Endothelial cell of umbilical vein (primary cell): ENCODE results near the gene RLF. TPM values are rescaled to one million over a fixed set of nuclear protein-coding genes. Genes with fewer than 3 reads are reported as not detected.

Experiments
- BruUV-seq: library from RNA; stranded (reverse); fragments of 400-500 nt; replicated peaks from 2 replicates; lab custom pipeline; 2021; lab: Mats Ljungman, UMichigan
- CTCF ChIA-PET: fragments of 300-600, 350-600 bp; sonication (Branson Sonifier 250); formaldehyde crosslinking; loops from one replicate; lab custom pipeline; 2021; ENCODE audit warnings: antibody characterized with exemption, inconsistent platforms; lab: Charles Lee
- POLR2A ChIA-PET: fragments of 300-600, 350-600 bp; sonication (Branson Sonifier 250); formaldehyde crosslinking; loops from one replicate; lab custom pipeline; 2021; ENCODE audit warnings: antibody characterized with exemption, inconsistent platforms; lab: Charles Lee
- DNase-seq: peaks from one replicate; pipeline ENCODE4 v3.0.0-alpha.2; 2011; ENCODE audit warnings: low read depth, low spot score
- FAIRE-seq: peaks from 2 replicates; lab custom pipeline; 2011; peaks lifted over from hg19 to GRCh38; lab: Jason Lieb, UNC
- H2AFZ ChIP-seq: 2 replicates; pipeline ENCODE4 v1.6.0; 2012; ENCODE audit warnings: low read depth, low read length, control low read depth, inconsistent platforms
- H3K27ac ChIP-seq: 2 replicates; pipeline ENCODE4 v1.5.1; 2011; ENCODE audit warnings: low read depth, mild to moderate bottlenecking, control low read depth, low read length, moderate library complexity; ENCODE audit not compliant: insufficient read depth
- H3K27me3 ChIP-seq, 2 experiments: 2 replicates each; pipeline versions ENCODE4 v1.6.0 to v1.6.1; 2011; ENCODE audit warnings: low read length in 2 of 2, mixed read lengths in 1 of 2; ENCODE audit not compliant: control insufficient read depth in 2 of 2, insufficient read depth in 2 of 2
- H3K36me3 ChIP-seq, 2 experiments: 2 replicates in 1 of 2; 3 replicates in 1 of 2; pipeline ENCODE4 v1.5.1; 2011; ENCODE audit warnings: low read length in 2 of 2, mild to moderate bottlenecking in 1 of 2, moderate library complexity in 1 of 2; ENCODE audit not compliant: control insufficient read depth in 2 of 2, insufficient read depth in 2 of 2; ENCODE audit errors: extremely low read depth in 1 of 2
- H3K4me1 ChIP-seq: 3 replicates; pipeline ENCODE4 v1.5.1; 2011; ENCODE audit warnings: mild to moderate bottlenecking, low read length; ENCODE audit not compliant: control insufficient read depth, insufficient read depth; ENCODE audit errors: extremely low read depth
- H3K4me2 ChIP-seq: 2 replicates; pipeline ENCODE4 v1.6.1; 2011; ENCODE audit warnings: low read length, control low read depth, mixed read lengths; ENCODE audit not compliant: insufficient read depth
- H3K4me3 ChIP-seq, 3 experiments: fragments of 200-600 bp in 1 of 3; sonication (generic), shearing (Covaris generic) in 1 of 3; replicated peaks in 1 of 3; 2 replicates each; pipeline ENCODE4 v1.5.1; 2011 to 2016; ENCODE audit warnings: control low read depth in 3 of 3, low read length in 3 of 3, mild to moderate bottlenecking in 2 of 3, inconsistent platforms in 1 of 3, low read depth in 1 of 3, moderate library complexity in 1 of 3; ENCODE audit not compliant: insufficient read depth in 1 of 3
- H3K79me2 ChIP-seq: 2 replicates; pipeline ENCODE4 v1.6.0; 2012; ENCODE audit warnings: low read length, inconsistent platforms; ENCODE audit not compliant: control insufficient read depth, insufficient read depth
- H3K9ac ChIP-seq: replicated peaks from 2 replicates; pipeline ENCODE3; 2011; ENCODE audit warnings: low read length, control low read depth; ENCODE audit not compliant: insufficient read depth; ENCODE audit errors: extremely low read depth
- H3K9me1 ChIP-seq: replicated peaks from 3 replicates; pipeline ENCODE4 v1.6.0; 2011; ENCODE audit warnings: mild to moderate bottlenecking, low read length; ENCODE audit not compliant: control insufficient read depth, insufficient read depth; ENCODE audit errors: extremely low read depth
- H3K9me3 ChIP-seq: replicated peaks from 2 replicates; pipeline ENCODE4 v1.5.1; 2012; ENCODE audit warnings: low read length, inconsistent platforms; ENCODE audit not compliant: control insufficient read depth, insufficient read depth
- H4K20me1 ChIP-seq: replicated peaks from 2 replicates; pipeline ENCODE3; 2011; ENCODE audit warnings: mild to moderate bottlenecking, low read length; ENCODE audit not compliant: control insufficient read depth, insufficient read depth; ENCODE audit errors: extremely low read depth
- EZH2 ChIP-seq: IDR thresholded peaks from 2 replicates; pipeline ENCODE4 v1.6.1; 2012; ENCODE audit warnings: borderline replicate concordance, low read depth, mild to moderate bottlenecking, moderate library complexity, low read length, inconsistent platforms; ENCODE audit not compliant: severe bottlenecking
- GATA2 ChIP-seq: IDR thresholded peaks from 2 replicates; pipeline ENCODE4 v1.7.0; 2011; ENCODE audit warnings: low read depth, mild to moderate bottlenecking, moderate library complexity, mixed read lengths, low read length; ENCODE audit not compliant: insufficient read length, insufficient read depth
- JUN ChIP-seq: IDR thresholded peaks from 2 replicates; pipeline ENCODE4 v1.6.1; 2011; ENCODE audit warnings: borderline replicate concordance, low read depth; ENCODE audit not compliant: insufficient read length, insufficient read depth
- POLR2A ChIP-seq: IDR thresholded peaks from 2 replicates; pipeline ENCODE4 v1.6.1; 2012; ENCODE audit warnings: low read depth, mild to moderate bottlenecking, control low read depth, low read length
- dilution Hi-C: fragments of 300-500 bp; cut with MboI; formaldehyde crosslinking; loops from one replicate; pipeline ENCODE4 v1.15.0; 2019; ENCODE audit warnings: low sequenced_read_pairs; ENCODE audit not compliant: extremely low pct_ligation_motif_present
- intact Hi-C: fragments of 100-400 bp; cut with micrococcal nuclease; formaldehyde crosslinking; loops from one replicate; pipeline ENCODE4 v1.10.0; 2022
- polyA plus RNA-seq, 4 experiments: library from polyadenylated mRNA; depleted of rRNA in 3 of 4; stranded (reverse) in 3 of 4; unstranded in 1 of 4; fragments of >200 nt; gene quantifications; 2 replicates each; pipeline versions ENCODE4 v1.2.1 to v1.2.3, GENCODE V29; 2011 to 2012; ENCODE audit warnings: missing spikeins in 1 of 4
- total RNA-seq: library from RNA; stranded (reverse); gene quantifications from 2 replicates; pipeline ENCODE4 v1.2.3, GENCODE V29; 2021
- TF ChIP-seq, protein P1 (sequence below), 2 donors: IDR thresholded peaks; 1 replicate in 1 of 2; 2 replicates in 1 of 2; pipeline ENCODE4 v1.5.1; 2011; ENCODE audit warnings: low read length in 2 of 2, mild to moderate bottlenecking in 2 of 2, moderate library complexity in 2 of 2, control low read depth in 1 of 2, inconsistent platforms in 1 of 2, low read depth in 1 of 2; ENCODE audit not compliant: insufficient read depth in 1 of 2; ENCODE audit errors: extremely low read depth in 1 of 2
- TF ChIP-seq, protein P2 (sequence below): IDR thresholded peaks from 2 replicates; pipeline ENCODE4 v1.6.1; 2011; ENCODE audit not compliant: insufficient read depth, insufficient read length

The RLF gene
- total and polyA plus RNA-seq, 2 donors (not counting 3 experiments of a cell fraction or from before 2014, with no cell fraction given), result 2.7 to 9.4 TPM

DNA sequence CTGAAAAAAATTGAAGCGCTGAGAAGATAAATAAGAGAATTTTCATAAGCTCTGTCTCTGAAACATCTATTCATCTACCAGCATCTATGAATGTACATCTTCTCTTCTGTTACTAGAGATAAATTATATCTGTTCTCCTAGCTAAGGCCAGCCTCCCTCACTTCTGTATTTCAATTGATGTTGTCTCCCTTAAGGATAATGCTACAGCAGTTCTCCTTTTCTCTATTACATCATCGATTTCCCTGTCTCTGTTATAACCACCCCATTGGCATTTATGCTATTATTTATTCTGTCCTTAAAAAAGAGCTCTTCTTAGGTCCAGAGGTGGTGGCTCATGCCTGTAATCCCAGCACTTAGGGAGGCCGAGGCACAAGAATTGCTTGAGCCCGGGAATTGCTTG lies 43.7 kb downstream of the RLF start:
- POLR2A ChIA-PET, result no interaction called here
- no peak overlapping the region for H3K4me2 ChIP-seq
- no peaks in the 10 kb centered on the region for H3K79me2 ChIP-seq
- H3K9me3 ChIP-seq, result no peaks in the 10 kb centered on the region
- intact Hi-C loops (no loop called here), dilution Hi-C loops (no loop called here)
- H3K4me1 ChIP-seq, result no peaks in the 10 kb centered on the region
- no peak overlapping the region for H3K27ac ChIP-seq
- H3K9ac ChIP-seq, result no peak overlapping the region
- H3K4me3 ChIP-seq, result no peak overlapping the region
- no peaks in the 10 kb centered on the region for H3K9me1 ChIP-seq
- FAIRE-seq (no peak), DNase-seq (no peak)
- TF ChIP-seq JUN (no peak), GATA2 (no peak), POLR2A (no peak), EZH2 (no peak)
- TF ChIP-seq, protein P1, sequence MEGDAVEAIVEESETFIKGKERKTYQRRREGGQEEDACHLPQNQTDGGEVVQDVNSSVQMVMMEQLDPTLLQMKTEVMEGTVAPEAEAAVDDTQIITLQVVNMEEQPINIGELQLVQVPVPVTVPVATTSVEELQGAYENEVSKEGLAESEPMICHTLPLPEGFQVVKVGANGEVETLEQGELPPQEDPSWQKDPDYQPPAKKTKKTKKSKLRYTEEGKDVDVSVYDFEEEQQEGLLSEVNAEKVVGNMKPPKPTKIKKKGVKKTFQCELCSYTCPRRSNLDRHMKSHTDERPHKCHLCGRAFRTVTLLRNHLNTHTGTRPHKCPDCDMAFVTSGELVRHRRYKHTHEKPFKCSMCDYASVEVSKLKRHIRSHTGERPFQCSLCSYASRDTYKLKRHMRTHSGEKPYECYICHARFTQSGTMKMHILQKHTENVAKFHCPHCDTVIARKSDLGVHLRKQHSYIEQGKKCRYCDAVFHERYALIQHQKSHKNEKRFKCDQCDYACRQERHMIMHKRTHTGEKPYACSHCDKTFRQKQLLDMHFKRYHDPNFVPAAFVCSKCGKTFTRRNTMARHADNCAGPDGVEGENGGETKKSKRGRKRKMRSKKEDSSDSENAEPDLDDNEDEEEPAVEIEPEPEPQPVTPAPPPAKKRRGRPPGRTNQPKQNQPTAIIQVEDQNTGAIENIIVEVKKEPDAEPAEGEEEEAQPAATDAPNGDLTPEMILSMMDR (IDR thresholded peaks at IDR 0.05; ENCODE audit: extremely low read depth in 1 of 2, insufficient read depth in 1 of 2, low read depth in 1 of 2, low read length in 2 of 2), result no peak
- TF ChIP-seq, protein P2, sequence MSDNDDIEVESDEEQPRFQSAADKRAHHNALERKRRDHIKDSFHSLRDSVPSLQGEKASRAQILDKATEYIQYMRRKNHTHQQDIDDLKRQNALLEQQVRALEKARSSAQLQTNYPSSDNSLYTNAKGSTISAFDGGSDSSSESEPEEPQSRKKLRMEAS, result no peak
- no peak overlapping the region for H2AFZ ChIP-seq
- peaks cover 0 to 2% of the 10 kb centered on the region in 2 experiments for H3K36me3 ChIP-seq
- no peaks in the 10 kb centered on the region for H3K27me3 ChIP-seq
- no TSS peak for BruUV-seq
- CTCF ChIA-PET, result interaction anchor here (0.9 to 2.3 kb wide), 4 partner anchors 9 to 61 kb away, joined by 3 to 7 read pairs (median 4); no protein-coding TSS in a partner anchor
- no peaks in the 10 kb centered on the region for H4K20me1 ChIP-seq
